Adrenal gland (tissue), 12 donors: ENCODE measurements around the gene PRKCH. TPM values are rescaled to one million over a fixed set of nuclear protein-coding genes. Genes with fewer than 3 reads are reported as not detected.

ENCODE experiments used
- DNase-seq, 7 donors: peaks; one replicate each; pipeline ENCODE4 v3.0.0-alpha.2; 2019 to 2020
- H3K27ac ChIP-seq, 5 donors: fragments of 200-600 bp; sonication (generic) in 4 of 5; 1 replicate in 3 of 5; 2 replicates in 2 of 5; pipeline versions ENCODE4 v1.5.1 to v1.8.0; 2016 to 2020; ENCODE audit warnings: mild to moderate bottlenecking in 1 of 5
- H3K27me3 ChIP-seq: fragments of 200-600 bp; 2 replicates; pipeline ENCODE4 v1.8.0; 2021
- H3K36me3 ChIP-seq, 2 donors: fragments of 200-600 bp; replicated peaks in 1 of 2; 1 replicate in 1 of 2; 2 replicates in 1 of 2; pipeline versions ENCODE4 v1.5.1 to v1.8.0; 2018 to 2022
- H3K4me1 ChIP-seq, 2 donors: fragments of 200-600 bp; replicated peaks in 1 of 2; 1 replicate in 1 of 2; 2 replicates in 1 of 2; pipeline versions ENCODE4 v1.5.1 to v1.8.0; 2018 to 2021
- H3K4me3 ChIP-seq, 4 donors: fragments of 200-600 bp; sonication (generic) in 3 of 4; one replicate each; pipeline ENCODE4 v1.5.1; 2016 to 2018
- H3K9me3 ChIP-seq, 3 donors: fragments of 200-600 bp; sonication (generic) in 1 of 3; replicated peaks in 1 of 3; 1 replicate in 2 of 3; 2 replicates in 1 of 3; pipeline versions ENCODE4 v1.5.1 to v1.8.0; 2016 to 2021
- CTCF ChIP-seq, 6 experiments: fragments of 450-650 bp in 4 of 6; fragments of 200-600 bp in 2 of 6; sonication (generic) in 1 of 6; IDR thresholded peaks; 1 replicate in 5 of 6; 2 replicates in 1 of 6; pipeline versions ENCODE4 v1.5.1 to v1.8.0; 2016 to 2021; ENCODE audit warnings: antibody characterized with exemption in 6 of 6, mild to moderate bottlenecking in 2 of 6, moderate library complexity in 1 of 6
- POLR2A ChIP-seq, 2 donors: fragments of 450-650 bp; IDR thresholded peaks; one replicate each; pipeline ENCODE4 v1.6.1; 2017; ENCODE audit warnings: antibody characterized with exemption in 2 of 2, mild to moderate bottlenecking in 2 of 2, moderate library complexity in 1 of 2
- WGBS, 4 donors: extraction: QIAGEN DNeasy Blood & Tissue Kit in 2 of 4; methylation state at CpG; one replicate each; pipeline versions ENCODE4 v1.1.5 to v1.1.7; 2013 to 2017; 5-methylcytosine and 5-hydroxymethylcytosine counted together
- intact Hi-C, 2 donors: fragments of 100-400 bp; cut with DNase I; formaldehyde crosslinking; loops; one replicate each; pipeline versions ENCODE4 v1.14.1 to v1.15.0; 2022 to 2023
- polyA plus RNA-seq, 3 donors: library from polyadenylated mRNA; stranded (reverse); fragments of 200-250 nt in 2 of 3; fragments of 350-450 nt in 1 of 3; fragmentation: Illumina TruSeq in 1 of 3; extraction: RNeasy Lipid Tissue Mini Kit (QIAGEN cat#74804) in 1 of 3; gene quantifications; one replicate each; pipeline ENCODE4 v1.2.3, GENCODE V29; 2013 to 2014
- total RNA-seq, 9 donors: library from RNA; depleted of rRNA in 4 of 9; stranded (reverse); fragments of >200 nt in 4 of 9; fragments of 120-200 nt in 1 of 9; fragmentation: NEBNext Ultra II Directional in 1 of 9; extraction: Animal tissue kit (Norgen Biotek cat#: 25700) in 1 of 9; gene quantifications; one replicate each; pipeline versions ENCODE4 v1.1.0 to v1.2.4, GENCODE V29; 2013 to 2023
- donor health status: healthy with polysubstance abuse.
- donor health status: Bipolar disorder and iron deficiency.
- donor health status: DM: yes; HTN: yes; CAD: no.
- donor health status: DM: no; HTN: no; CAD: no.
- donor health status: DM: no; HTN: no; CAD: no.
- donor health status: DM: yes; HTN: yes; CAD: no.

Gene PRKCH
- total and polyA plus RNA-seq, 12 donors = 7.8 to 28.1 (median 17.0) TPM

GRCh38 chr14:61388173-61388975 lies 67.0 kb downstream of the PRKCH start:
- Histone ChIP-seq H3K4me1 (no peaks in the 10 kb centered on the region), H3K4me3 (no peak overlapping the region), H3K27me3 (no peaks in the 10 kb centered on the region), H3K27ac (no peak overlapping the region), H3K36me3 (no peaks in the 10 kb centered on the region), H3K9me3 (no peaks in the 10 kb centered on the region)
- TF ChIP-seq POLR2A (IDR thresholded peaks at IDR 0.05) (no peak), CTCF (IDR thresholded peaks at IDR 0.05) (no peak)
- DNase-seq = no peak
- intact Hi-C loops = no loop called here
- 70 to 76% (median 74%) methylated on average over 7 of the region's 7 CpGs for WGBS, 4 donors

- Histone ChIP-seq H3K27ac (no peak overlapping the region), H3K9me3 (no peaks in the 10 kb centered on the region), H3K4me1 (no peaks in the 10 kb centered on the region), H3K36me3 (no peaks in the 10 kb centered on the region), H3K4me3 (no peak overlapping the region), H3K27me3 (no peaks in the 10 kb centered on the region)
- DNase-seq = no peak
- TF ChIP-seq CTCF (IDR thresholded peaks at IDR 0.05) (no peak), POLR2A (IDR thresholded peaks at IDR 0.05) (no peak)
- intact Hi-C loops = no loop called here
- 65 to 87% (median 83%) methylated on average over 5 of the region's 5 CpGs for WGBS, 4 donors
These were observed 67.7 kb downstream of the PRKCH start for GRCh38 chr14:61388976-61389576.

DNA sequence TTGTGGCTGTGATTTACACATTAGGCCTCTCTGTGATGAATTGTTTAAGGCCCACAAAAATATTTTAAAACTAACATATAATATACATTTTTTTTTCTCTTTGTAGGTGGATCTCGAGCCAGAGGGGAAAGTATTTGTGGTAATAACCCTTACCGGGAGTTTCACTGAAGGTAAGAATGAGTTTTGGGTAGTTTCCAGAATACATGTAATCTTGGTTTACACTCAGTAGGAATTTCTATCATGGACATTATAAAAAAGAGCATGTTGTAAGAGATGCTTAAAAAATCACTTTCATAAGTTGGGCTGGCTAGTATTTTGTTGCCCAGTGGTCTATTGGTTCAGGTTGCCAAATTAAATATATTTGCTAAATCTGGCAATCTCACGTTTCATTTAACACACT lies 69.7 kb downstream of the PRKCH start:
- 73 to 85% (median 79%) methylated on average over 3 of the region's 3 CpGs for WGBS, 4 donors
- Histone ChIP-seq H3K9me3 (no peaks in the 10 kb centered on the region), H3K36me3 (no peaks in the 10 kb centered on the region), H3K4me1 (no peaks in the 10 kb centered on the region), H3K4me3 (no peak overlapping the region), H3K27ac (no peak overlapping the region), H3K27me3 (no peaks in the 10 kb centered on the region)
- DNase-seq = no peak
- no peak for TF ChIP-seq POLR2A (IDR thresholded peaks at IDR 0.05)
- no peak for TF ChIP-seq CTCF (IDR thresholded peaks at IDR 0.05)
- intact Hi-C loops = no loop called here

- no peak for DNase-seq
- Histone ChIP-seq H3K9me3 (no peaks in the 10 kb centered on the region), H3K4me1 (no peaks in the 10 kb centered on the region), H3K27me3 (no peaks in the 10 kb centered on the region), H3K36me3 (no peaks in the 10 kb centered on the region), H3K27ac (no peak overlapping the region), H3K4me3 (no peak overlapping the region)
- 85 to 91% (median 85%) methylated on average over 1 of the region's 1 CpG for WGBS, 4 donors
- TF ChIP-seq POLR2A (IDR thresholded peaks at IDR 0.05) = no peak
- no peak for TF ChIP-seq CTCF (IDR thresholded peaks at IDR 0.05)
- intact Hi-C loops = no loop called here
These were observed 70.9 kb downstream of the PRKCH start for GRCh38 chr14:61392297-61392696.
